Measurements from ENCODE around the gene SLC7A8. TPM values are rescaled to one million over a fixed set of nuclear protein-coding genes. Genes with fewer than 3 reads are reported as not detected.

The SLC7A8 gene
- total and polyA plus RNA-seq, 2 of the 4 experiments (the other 2 are of a cell fraction) = 0.31 TPM; not detected in 1

DNA sequence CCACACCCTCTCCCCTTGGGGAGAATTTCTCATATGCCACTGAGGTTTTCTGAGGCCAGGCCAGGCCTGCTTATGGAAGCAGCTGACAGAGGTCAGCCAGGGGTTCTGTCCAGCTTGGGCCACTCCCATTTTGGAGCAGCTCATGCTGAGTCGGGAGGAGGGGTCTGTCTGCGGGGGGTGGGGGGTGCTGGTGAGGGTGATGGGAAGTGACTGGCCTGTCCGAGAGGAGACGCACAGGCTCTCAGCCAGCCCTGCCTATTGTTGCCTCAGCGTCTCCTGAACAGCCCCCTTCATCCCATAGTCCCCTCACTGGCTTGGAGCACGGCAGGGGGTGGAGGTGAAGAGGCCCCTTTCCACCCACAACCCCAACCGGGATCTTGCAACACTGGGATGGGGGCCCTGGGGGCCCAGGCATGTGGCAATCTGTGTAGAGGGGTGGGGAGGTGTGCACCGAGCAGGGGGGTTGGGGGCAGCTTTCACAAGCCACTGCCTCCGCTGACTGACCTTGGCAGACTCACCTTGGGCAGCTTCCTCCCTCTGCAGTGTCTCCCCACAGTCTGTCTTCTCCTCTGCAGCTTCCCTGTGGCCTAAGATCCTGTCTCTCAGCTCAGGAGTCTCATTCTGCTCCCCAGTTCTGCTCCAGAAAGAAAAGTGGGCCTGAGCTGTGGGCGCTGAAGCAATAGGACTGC, 69.9 kb downstream of the SLC7A8 start:
- Histone ChIP-seq H4K5ac (ENCODE audit: low read depth, low read length) (peak overlapping the region; percentile 66), H2BK20ac (ENCODE audit: low read depth, low read length) (peak overlapping the region; percentile 92), H2BK120ac (ENCODE audit: low read depth, low read length) (peak overlapping the region; percentile 92), H3K27me3 (ENCODE audit: control insufficient read depth, insufficient read depth, low read length) (no peaks in the 10 kb centered on the region), H3K9me3 (ENCODE audit: control insufficient read depth, insufficient read depth, low read length) (no peaks in the 10 kb centered on the region), H3K4me2 (ENCODE audit: low read depth, low read length) (peak overlapping the region; percentile 11; the same call in 1 of the 2 replicates), H3K9ac (ENCODE audit: low read depth, low read length) (peak overlapping the region; percentile 13; the same call in 1 of the 2 replicates), H3K56ac (ENCODE audit: extremely low read depth, insufficient read depth, low read length) (no peak overlapping the region), H4K91ac (ENCODE audit: insufficient read depth, low read depth, low read length) (peak overlapping the region; percentile 92), H3K27ac (ENCODE audit: insufficient read depth, low read length) (peak overlapping the region; percentile 61), H2AFZ (replicated peaks; ENCODE audit: low read length, poor library complexity) (peak overlapping the region; percentile 80), H2BK5ac (ENCODE audit: low read depth, low read length, poor library complexity, severe bottlenecking) (peak overlapping the region; percentile 95), H3K4me1 (ENCODE audit: control insufficient read depth, insufficient read depth, low read length) (peaks cover 29% of the 10 kb centered on the region), H3K79me1 (ENCODE audit: low read depth in 1 of 2, low read length in 2 of 2) (peaks cover 9 to 10% of the 10 kb centered on the region in 2 experiments; a peak in 2 of 4 replicates), H4K20me1 (ENCODE audit: insufficient read depth, low read length) (no peaks in the 10 kb centered on the region), H2BK15ac (ENCODE audit: low read depth, low read length) (peak overlapping the region; percentile 97; the same call in 2 of the 3 replicates), H2AK9ac (replicated peaks; ENCODE audit: low read depth, low read length, poor library complexity) (peak overlapping the region; percentile 77), H3K18ac (ENCODE audit: low read depth, low read length) (peak overlapping the region; percentile 87), H3K4me3 (ENCODE audit: insufficient read depth, low read depth, low read length) (no peak overlapping the region), H3K14ac (replicated peaks; ENCODE audit: low read depth, low read length) (peak overlapping the region; percentile 91), H3K9me1 (ENCODE audit: insufficient read depth, low read length) (peaks cover 35% of the 10 kb centered on the region), H3K23ac (ENCODE audit: low read depth, low read length) (peak overlapping the region; percentile 81; the same call in 1 of the 2 replicates), H3K4ac (ENCODE audit: low read depth, low read length) (peak overlapping the region; percentile 89), H4K8ac (ENCODE audit: low read depth in 2 of 2, low read length in 2 of 2) (peak overlapping the region; percentile 81 to 92), H3K36me3 (ENCODE audit: control insufficient read depth, insufficient read depth, low read length) (no peaks in the 10 kb centered on the region), H2AK5ac (ENCODE audit: low read depth, low read length) (peak overlapping the region; percentile 82)
- in situ Hi-C loops (cut with MboI; ENCODE audit: low sequenced_read_pairs) = loop anchor here (10.0 kb wide), 1 partner anchor 191 kb away; the partner anchor contains the start of genes BCL2L2 and PPP1R3E
- ATAC-seq (ENCODE audit: low read depth) (peak; percentile 10; the same call in 1 of the 2 replicates), DNase-seq (peak; percentile 45)
- TF ChIP-seq, protein P1, sequence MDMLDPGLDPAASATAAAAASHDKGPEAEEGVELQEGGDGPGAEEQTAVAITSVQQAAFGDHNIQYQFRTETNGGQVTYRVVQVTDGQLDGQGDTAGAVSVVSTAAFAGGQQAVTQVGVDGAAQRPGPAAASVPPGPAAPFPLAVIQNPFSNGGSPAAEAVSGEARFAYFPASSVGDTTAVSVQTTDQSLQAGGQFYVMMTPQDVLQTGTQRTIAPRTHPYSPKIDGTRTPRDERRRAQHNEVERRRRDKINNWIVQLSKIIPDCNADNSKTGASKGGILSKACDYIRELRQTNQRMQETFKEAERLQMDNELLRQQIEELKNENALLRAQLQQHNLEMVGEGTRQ (IDR thresholded peaks at IDR 0.05; ENCODE audit: low read depth, low read length) = no peak
- no peak for TF ChIP-seq RCOR1 (IDR thresholded peaks at IDR 0.05; ENCODE audit: insufficient replicate concordance, low read length)
- TF ChIP-seq CEBPB (IDR thresholded peaks at IDR 0.05; ENCODE audit: low read depth, low read length) = 0 out of 2 replicates have a peak, but pooled peaks have one; percentile 28
- TF ChIP-seq, protein P2, sequence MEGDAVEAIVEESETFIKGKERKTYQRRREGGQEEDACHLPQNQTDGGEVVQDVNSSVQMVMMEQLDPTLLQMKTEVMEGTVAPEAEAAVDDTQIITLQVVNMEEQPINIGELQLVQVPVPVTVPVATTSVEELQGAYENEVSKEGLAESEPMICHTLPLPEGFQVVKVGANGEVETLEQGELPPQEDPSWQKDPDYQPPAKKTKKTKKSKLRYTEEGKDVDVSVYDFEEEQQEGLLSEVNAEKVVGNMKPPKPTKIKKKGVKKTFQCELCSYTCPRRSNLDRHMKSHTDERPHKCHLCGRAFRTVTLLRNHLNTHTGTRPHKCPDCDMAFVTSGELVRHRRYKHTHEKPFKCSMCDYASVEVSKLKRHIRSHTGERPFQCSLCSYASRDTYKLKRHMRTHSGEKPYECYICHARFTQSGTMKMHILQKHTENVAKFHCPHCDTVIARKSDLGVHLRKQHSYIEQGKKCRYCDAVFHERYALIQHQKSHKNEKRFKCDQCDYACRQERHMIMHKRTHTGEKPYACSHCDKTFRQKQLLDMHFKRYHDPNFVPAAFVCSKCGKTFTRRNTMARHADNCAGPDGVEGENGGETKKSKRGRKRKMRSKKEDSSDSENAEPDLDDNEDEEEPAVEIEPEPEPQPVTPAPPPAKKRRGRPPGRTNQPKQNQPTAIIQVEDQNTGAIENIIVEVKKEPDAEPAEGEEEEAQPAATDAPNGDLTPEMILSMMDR (conservative IDR thresholded peaks at IDR 0.05; ENCODE audit: low read depth, low read length) = no peak
- TF ChIP-seq, protein P3, sequence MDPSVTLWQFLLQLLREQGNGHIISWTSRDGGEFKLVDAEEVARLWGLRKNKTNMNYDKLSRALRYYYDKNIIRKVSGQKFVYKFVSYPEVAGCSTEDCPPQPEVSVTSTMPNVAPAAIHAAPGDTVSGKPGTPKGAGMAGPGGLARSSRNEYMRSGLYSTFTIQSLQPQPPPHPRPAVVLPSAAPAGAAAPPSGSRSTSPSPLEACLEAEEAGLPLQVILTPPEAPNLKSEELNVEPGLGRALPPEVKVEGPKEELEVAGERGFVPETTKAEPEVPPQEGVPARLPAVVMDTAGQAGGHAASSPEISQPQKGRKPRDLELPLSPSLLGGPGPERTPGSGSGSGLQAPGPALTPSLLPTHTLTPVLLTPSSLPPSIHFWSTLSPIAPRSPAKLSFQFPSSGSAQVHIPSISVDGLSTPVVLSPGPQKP (IDR thresholded peaks at IDR 0.05; ENCODE audit: borderline replicate concordance, low read depth, low read length) = no peak
- TF ChIP-seq POLR2A (IDR thresholded peaks at IDR 0.05; ENCODE audit: low read depth, low read length) = no peak
- no peak for TF ChIP-seq SMC3 (IDR thresholded peaks at IDR 0.05; ENCODE audit: low read depth, low read length)
- TF ChIP-seq FOS (IDR thresholded peaks at IDR 0.05; ENCODE audit: low read depth, low read length) = no peak
- TF ChIP-seq RFX5 (IDR thresholded peaks at IDR 0.05; ENCODE audit: low read depth, low read length) = no peak
- no TSS peak for BruUV-seq (replicated peaks)
- 100% methylated on average over 1 of the region's 10 CpGs; no CpG with 5 or more reads in 1 of the 2 experiments for whole genome bisulfite sequencing, 2 experiments (ENCODE audit: extremely low coverage in 2 of 2, insufficient read length in 1 of 2)
- intact Hi-C loops (cut with micrococcal nuclease) = no loop called here
- POLR2A ChIA-PET (ENCODE audit: unreplicated experiment) = no interaction called here
- dilution Hi-C loops (cut with HindIII; ENCODE audit: low sequenced_read_pairs, unreplicated experiment) = no loop called here
- CTCF ChIA-PET = interaction anchor here (1.3 to 2.2 kb wide), 5 partner anchors 8 to 56 kb away, joined by 4 to 6 read pairs (median 5); partner anchors contain the start of genes ACIN1, C14orf119 and CDH24

All from IMR-90 (cell line).